ENCODE data around the gene MEIOB.
A peak's percentile ranks its signal among the peaks of the same experiment; 100 is the strongest.

MEIOB gene

DNA sequence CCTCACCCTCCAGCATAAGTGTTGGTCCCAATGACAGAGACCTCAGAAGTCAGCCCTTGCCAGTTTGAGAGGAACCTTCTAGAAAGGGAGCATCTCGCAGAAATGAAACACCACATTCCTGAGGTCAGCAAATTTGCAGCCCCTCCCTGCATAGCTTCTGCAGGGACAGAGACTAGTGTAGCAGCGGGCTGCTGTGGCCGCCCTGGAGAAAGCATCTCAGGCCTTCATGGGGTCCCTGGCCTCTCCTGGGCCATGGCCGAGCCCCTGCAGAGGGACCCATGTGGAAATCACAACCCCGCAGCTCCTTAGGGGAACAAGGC, 34.8 kb upstream of the MEIOB start:
- TF ChIP-seq, protein P1, sequence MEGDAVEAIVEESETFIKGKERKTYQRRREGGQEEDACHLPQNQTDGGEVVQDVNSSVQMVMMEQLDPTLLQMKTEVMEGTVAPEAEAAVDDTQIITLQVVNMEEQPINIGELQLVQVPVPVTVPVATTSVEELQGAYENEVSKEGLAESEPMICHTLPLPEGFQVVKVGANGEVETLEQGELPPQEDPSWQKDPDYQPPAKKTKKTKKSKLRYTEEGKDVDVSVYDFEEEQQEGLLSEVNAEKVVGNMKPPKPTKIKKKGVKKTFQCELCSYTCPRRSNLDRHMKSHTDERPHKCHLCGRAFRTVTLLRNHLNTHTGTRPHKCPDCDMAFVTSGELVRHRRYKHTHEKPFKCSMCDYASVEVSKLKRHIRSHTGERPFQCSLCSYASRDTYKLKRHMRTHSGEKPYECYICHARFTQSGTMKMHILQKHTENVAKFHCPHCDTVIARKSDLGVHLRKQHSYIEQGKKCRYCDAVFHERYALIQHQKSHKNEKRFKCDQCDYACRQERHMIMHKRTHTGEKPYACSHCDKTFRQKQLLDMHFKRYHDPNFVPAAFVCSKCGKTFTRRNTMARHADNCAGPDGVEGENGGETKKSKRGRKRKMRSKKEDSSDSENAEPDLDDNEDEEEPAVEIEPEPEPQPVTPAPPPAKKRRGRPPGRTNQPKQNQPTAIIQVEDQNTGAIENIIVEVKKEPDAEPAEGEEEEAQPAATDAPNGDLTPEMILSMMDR (IDR thresholded peaks at IDR 0.05; ENCODE audit: low read depth, low read length) = no peak
- DNase-seq (ENCODE audit: low read depth in 2 of 2) = no peak
- no peak overlapping the region for H3K4me3 ChIP-seq (replicated peaks in 1 of 2; ENCODE audit: low read depth in 2 of 2, low read length in 2 of 2)

DNA sequence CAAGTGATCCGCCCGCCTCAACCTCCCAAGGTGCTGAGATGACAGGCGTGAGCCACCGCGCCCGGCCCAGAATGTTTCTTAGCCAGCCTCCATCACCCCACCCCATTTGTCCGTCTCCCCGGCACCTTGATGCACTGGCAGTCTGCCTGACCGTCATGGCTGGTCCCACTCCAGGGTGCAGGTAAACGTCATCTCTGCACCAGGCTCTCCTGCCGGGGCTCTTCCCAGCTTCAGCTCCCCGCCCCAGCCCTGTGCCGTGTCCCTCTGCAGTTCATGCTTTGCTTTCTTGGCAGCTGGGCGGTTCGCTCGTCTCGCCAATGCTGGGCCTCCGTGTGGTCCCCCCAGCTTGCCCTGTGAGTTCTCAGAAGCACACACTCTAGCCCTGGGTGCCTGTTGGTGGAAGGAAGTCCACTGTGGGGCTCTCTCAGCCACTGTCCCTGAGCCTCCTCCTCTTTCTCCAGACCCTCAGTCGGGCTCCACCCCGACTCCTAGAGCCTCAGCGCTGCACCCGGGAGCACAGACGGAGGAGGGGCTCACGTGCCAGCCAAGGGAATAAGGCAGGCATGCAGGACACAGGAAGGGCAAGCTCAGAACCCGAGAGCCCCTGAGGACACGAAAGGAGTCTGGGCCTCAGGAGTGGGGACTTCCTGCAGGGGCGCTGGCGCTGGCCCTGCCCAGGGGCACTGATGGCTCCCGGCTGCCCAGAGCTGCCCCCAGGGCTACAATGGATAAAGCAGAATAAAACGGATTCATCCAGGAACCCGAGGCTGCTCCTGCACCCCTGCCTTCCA, 34.3 kb upstream of the MEIOB start:
- DNase-seq (ENCODE audit: low read depth in 2 of 2) = no peak
- TF ChIP-seq, protein P1 (IDR thresholded peaks at IDR 0.05; ENCODE audit: low read depth, low read length) = no peak
- no peak overlapping the region for H3K4me3 ChIP-seq (replicated peaks in 1 of 2; ENCODE audit: low read depth in 2 of 2, low read length in 2 of 2)

DNA sequence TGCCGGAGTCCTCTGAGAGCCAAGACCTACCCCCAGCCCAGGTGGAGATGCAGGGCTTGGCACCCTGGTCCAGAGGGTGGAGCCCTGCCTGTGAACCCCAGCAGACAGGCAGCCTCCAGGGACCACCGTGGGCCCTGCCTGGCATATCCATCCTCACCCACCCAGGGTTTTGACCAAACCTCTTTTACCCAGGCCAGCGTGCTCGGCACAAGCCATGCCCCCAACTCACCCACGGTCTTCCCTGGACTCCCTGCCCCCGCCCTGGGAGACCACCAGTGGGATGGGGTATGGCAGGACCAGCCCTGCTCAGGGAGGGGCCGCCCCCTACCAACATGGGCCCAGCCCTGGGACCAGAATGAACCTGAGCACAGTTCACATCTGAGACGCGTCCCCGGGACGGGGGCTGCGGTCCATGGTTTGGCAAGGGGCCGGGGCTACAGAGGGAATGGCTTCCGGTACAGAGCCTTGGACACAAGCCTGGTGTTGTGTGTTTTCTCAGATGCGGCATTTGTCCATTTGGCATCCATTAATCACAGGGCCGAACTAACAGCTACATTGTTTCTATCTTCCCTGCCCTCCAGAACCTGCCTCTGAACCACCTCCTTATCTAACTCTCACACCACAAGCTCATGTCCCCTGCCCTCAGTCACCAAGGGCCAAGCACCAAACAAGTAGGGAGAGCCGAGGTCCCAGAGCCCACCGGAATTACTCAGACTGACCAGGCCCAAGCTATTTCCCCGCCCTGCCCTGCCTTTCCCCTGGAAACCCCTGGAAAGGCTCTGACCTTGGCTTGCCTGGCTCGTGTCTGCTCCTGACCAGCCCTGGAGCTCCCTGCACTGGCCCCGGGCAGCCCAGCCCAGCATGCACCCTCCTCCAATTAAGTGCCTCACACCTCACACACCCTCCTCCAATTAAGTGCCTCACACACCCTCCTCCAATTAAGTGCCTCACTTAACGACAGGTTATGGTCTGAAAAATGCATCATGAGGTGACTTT, 32.2 kb upstream of the MEIOB start:
- TF ChIP-seq, protein P1 (IDR thresholded peaks at IDR 0.05; ENCODE audit: low read depth, low read length) = no peak
- DNase-seq (ENCODE audit: low read depth in 2 of 2) = peak; percentile 10 to 57
- H3K4me3 ChIP-seq (replicated peaks in 1 of 2; ENCODE audit: low read depth in 2 of 2, low read length in 2 of 2) = no peak overlapping the region

DNA sequence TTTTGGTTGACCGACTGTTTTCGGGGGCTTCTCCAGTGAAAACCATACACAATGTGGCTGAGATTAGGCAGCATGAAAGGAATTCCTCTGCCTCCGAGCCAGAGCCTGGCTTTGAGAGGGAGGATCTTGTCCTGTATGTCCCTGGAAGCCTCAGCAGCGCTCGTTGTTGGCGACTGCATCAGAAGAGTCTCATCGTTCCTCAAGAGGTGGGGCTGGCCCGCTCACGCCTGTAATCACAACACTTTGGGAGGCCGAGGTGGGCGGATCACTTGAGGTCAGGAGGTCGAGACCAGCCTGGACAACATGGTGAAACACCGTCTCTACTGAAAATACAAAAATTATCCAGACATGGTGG, 31.2 kb upstream of the MEIOB start:
- TF ChIP-seq, protein P1 (IDR thresholded peaks at IDR 0.05; ENCODE audit: low read depth, low read length) = no peak
- H3K4me3 ChIP-seq (replicated peaks in 1 of 2; ENCODE audit: low read depth in 2 of 2, low read length in 2 of 2) = no peak overlapping the region
- no peak for DNase-seq (ENCODE audit: low read depth in 2 of 2)

DNA sequence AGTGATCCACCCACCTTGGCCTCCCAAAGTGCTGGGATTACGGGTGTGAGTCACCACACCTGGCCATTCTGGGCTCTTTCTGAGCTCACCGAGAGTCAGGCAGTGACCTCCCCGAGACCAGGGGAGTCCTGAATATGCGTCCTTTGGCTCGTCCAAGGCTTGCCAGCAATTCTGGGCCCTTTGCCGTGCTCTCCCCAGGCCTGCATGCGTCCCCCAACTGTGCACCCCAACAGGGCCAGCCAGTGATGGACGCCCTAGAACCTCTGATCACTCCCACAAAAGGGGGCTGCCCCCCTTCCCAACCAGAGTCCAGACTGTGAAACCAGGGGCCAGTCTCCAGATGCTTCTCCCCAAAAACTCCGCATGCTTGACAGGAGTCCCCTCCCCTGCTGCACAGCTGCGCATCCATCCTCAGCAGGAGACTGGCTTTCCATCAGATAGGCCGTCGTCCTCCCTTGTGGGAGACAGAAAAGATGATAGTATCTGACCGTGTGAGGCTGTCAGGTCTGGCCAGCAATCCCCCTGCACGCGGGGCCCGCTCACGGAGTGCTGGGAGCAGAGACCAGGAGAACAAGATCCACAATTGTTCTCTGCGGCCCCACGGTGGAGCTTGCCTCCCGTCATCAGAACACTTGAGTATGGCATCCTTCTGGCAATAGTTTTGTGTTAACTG, 30.7 kb upstream of the MEIOB start:
- no peak for DNase-seq (ENCODE audit: low read depth in 2 of 2)
- TF ChIP-seq, protein P1 (IDR thresholded peaks at IDR 0.05; ENCODE audit: low read depth, low read length) = no peak
- H3K4me3 ChIP-seq (replicated peaks in 1 of 2; ENCODE audit: low read depth in 2 of 2, low read length in 2 of 2) = no peak overlapping the region

DNA sequence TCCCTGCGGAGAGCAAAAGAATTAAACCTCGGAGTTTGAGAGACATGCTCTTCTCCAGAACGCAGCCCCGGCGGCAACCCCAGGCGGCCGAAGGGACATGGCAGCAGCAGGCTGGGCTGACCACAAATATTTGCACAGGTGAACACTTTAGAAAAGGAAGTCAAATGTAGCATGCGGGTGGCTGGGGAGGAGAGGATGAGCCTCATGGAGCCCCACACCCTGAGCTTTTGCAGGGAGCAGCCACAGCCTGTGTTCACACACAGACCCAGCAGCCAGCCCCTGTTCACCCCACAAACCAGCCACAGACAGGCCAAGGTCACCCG, 28.4 kb upstream of the MEIOB start:
- no peak for DNase-seq (ENCODE audit: low read depth in 2 of 2)
- H3K4me3 ChIP-seq (replicated peaks in 1 of 2; ENCODE audit: low read depth in 2 of 2, low read length in 2 of 2) = no peak overlapping the region
- TF ChIP-seq, protein P1 (IDR thresholded peaks at IDR 0.05; ENCODE audit: low read depth, low read length) = no peak

All from cardiac fibroblast (primary cell).